ENCODE data around the gene PKP4. TPM values are rescaled to one million over a fixed set of nuclear protein-coding genes. Genes with fewer than 3 reads are reported as not detected.

PKP4 gene
- total and polyA plus RNA-seq, 2 experiments from 2014 or later = 35.7 to 92.3 TPM

DNA sequence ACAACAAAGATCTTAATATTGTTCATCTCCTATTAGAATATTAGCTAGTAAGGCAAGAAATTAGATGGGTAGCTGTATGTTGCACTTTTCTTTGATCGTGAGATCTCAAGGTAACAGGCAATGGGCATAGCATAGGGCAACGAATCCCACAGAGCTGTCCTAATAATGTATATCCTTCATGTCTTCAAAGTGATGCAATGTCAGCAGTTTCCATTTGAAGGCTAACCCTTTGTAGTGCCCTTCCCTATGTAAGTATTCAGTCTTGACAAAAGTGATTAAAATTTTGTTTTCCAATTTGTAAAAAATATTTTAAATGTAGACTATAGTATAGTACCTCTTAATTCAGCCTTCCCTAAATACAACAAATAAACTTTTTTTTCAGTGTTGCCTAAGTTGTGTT is 112.5 kb downstream of the PKP4 start:
- H3K4me1 ChIP-seq (ENCODE audit: insufficient read depth) = peaks cover 8% of the 10 kb centered on the region; the same call in 1 of the 2 replicates
- H3K27ac ChIP-seq (ENCODE audit: low read depth) = no peak overlapping the region
- H4K20me1 ChIP-seq (replicated peaks; ENCODE audit: insufficient read depth) = peaks cover 15% of the 10 kb centered on the region
- no peak overlapping the region for H3K4me3 Mint-ChIP-seq
- H3K9me2 ChIP-seq (ENCODE audit: insufficient read depth) = no peaks in the 10 kb centered on the region
- H3K79me2 ChIP-seq (replicated peaks; ENCODE audit: insufficient read depth) = peaks cover 10% of the 10 kb centered on the region
- no peak overlapping the region for H3K27ac Mint-ChIP-seq
- H3K36me3 Mint-ChIP-seq (ENCODE audit: low read depth) = no peaks in the 10 kb centered on the region; the same call in 2 of the 3 replicates
- no peaks in the 10 kb centered on the region for H3K9me3 Mint-ChIP-seq
- no peaks in the 10 kb centered on the region for H3F3A ChIP-seq (replicated peaks; ENCODE audit: low read depth)
- H3K4me1 Mint-ChIP-seq = peaks cover 14% of the 10 kb centered on the region; the same call in 2 of the 3 replicates
- peaks cover 7% of the 10 kb centered on the region for H3K27me3 Mint-ChIP-seq (ENCODE audit: insufficient read depth, low read depth, poor library complexity)
- TF ChIP-seq EZH2phosphoT487 (IDR thresholded peaks at IDR 0.05; ENCODE audit: unreplicated experiment) (no peak), EZH2 (IDR thresholded peaks at IDR 0.05; ENCODE audit: low read depth, unreplicated experiment) (no peak), JUNB (IDR thresholded peaks at IDR 0.05; ENCODE audit: unreplicated experiment) (no peak), POLR2AphosphoS5 (IDR thresholded peaks at IDR 0.05; ENCODE audit: low read depth) (no peak), ZNF331 (CRISPR knock-in tag; IDR thresholded peaks at IDR 0.05; ENCODE audit: low read depth) (no peak), STAT1 (IDR thresholded peaks at IDR 0.05; ENCODE audit: unreplicated experiment) (no peak), ZNF114 (CRISPR knock-in tag; IDR thresholded peaks at IDR 0.05) (no peak), CTCF (conservative IDR thresholded peaks at IDR 0.05; ENCODE audit: low read depth in 2 of 2) (no peak), NANOG (IDR thresholded peaks at IDR 0.05; ENCODE audit: borderline replicate concordance) (no peak), CREB1 (CRISPR knock-in tag; IDR thresholded peaks at IDR 0.05; ENCODE audit: low read depth) (no peak)
- TF ChIP-seq, protein P1, sequence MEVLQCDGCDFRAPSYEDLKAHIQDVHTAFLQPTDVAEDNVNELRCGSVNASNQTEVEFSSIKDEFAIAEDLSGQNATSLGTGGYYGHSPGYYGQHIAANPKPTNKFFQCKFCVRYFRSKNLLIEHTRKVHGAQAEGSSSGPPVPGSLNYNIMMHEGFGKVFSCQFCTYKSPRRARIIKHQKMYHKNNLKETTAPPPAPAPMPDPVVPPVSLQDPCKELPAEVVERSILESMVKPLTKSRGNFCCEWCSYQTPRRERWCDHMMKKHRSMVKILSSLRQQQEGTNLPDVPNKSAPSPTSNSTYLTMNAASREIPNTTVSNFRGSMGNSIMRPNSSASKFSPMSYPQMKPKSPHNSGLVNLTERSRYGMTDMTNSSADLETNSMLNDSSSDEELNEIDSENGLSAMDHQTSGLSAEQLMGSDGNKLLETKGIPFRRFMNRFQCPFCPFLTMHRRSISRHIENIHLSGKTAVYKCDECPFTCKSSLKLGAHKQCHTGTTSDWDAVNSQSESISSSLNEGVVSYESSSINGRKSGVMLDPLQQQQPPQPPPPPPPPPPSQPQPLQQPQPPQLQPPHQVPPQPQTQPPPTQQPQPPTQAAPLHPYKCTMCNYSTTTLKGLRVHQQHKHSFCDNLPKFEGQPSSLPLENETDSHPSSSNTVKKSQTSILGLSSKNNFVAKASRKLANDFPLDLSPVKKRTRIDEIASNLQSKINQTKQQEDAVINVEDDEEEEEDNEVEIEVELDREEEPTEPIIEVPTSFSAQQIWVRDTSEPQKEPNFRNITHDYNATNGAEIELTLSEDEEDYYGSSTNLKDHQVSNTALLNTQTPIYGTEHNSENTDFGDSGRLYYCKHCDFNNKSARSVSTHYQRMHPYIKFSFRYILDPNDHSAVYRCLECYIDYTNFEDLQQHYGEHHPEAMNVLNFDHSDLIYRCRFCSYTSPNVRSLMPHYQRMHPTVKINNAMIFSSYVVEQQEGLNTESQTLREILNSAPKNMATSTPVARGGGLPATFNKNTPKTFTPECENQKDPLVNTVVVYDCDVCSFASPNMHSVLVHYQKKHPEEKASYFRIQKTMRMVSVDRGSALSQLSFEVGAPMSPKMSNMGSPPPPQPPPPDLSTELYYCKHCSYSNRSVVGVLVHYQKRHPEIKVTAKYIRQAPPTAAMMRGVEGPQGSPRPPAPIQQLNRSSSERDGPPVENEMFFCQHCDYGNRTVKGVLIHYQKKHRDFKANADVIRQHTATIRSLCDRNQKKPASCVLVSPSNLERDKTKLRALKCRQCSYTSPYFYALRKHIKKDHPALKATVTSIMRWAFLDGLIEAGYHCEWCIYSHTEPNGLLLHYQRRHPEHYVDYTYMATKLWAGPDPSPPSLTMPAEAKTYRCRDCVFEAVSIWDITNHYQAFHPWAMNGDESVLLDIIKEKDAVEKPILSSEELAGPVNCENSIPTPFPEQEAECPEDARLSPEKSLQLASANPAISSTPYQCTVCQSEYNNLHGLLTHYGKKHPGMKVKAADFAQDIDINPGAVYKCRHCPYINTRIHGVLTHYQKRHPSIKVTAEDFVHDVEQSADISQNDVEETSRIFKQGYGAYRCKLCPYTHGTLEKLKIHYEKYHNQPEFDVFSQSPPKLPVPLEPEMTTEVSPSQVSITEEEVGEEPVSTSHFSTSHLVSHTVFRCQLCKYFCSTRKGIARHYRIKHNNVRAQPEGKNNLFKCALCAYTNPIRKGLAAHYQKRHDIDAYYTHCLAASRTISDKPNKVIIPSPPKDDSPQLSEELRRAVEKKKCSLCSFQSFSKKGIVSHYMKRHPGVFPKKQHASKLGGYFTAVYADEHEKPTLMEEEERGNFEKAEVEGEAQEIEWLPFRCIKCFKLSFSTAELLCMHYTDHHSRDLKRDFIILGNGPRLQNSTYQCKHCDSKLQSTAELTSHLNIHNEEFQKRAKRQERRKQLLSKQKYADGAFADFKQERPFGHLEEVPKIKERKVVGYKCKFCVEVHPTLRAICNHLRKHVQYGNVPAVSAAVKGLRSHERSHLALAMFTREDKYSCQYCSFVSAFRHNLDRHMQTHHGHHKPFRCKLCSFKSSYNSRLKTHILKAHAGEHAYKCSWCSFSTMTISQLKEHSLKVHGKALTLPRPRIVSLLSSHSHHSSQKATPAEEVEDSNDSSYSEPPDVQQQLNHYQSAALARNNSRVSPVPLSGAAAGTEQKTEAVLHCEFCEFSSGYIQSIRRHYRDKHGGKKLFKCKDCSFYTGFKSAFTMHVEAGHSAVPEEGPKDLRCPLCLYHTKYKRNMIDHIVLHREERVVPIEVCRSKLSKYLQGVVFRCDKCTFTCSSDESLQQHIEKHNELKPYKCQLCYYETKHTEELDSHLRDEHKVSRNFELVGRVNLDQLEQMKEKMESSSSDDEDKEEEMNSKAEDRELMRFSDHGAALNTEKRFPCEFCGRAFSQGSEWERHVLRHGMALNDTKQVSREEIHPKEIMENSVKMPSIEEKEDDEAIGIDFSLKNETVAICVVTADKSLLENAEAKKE (CRISPR knock-in tag; IDR thresholded peaks at IDR 0.05) = no peak
- TF ChIP-seq, protein P2, sequence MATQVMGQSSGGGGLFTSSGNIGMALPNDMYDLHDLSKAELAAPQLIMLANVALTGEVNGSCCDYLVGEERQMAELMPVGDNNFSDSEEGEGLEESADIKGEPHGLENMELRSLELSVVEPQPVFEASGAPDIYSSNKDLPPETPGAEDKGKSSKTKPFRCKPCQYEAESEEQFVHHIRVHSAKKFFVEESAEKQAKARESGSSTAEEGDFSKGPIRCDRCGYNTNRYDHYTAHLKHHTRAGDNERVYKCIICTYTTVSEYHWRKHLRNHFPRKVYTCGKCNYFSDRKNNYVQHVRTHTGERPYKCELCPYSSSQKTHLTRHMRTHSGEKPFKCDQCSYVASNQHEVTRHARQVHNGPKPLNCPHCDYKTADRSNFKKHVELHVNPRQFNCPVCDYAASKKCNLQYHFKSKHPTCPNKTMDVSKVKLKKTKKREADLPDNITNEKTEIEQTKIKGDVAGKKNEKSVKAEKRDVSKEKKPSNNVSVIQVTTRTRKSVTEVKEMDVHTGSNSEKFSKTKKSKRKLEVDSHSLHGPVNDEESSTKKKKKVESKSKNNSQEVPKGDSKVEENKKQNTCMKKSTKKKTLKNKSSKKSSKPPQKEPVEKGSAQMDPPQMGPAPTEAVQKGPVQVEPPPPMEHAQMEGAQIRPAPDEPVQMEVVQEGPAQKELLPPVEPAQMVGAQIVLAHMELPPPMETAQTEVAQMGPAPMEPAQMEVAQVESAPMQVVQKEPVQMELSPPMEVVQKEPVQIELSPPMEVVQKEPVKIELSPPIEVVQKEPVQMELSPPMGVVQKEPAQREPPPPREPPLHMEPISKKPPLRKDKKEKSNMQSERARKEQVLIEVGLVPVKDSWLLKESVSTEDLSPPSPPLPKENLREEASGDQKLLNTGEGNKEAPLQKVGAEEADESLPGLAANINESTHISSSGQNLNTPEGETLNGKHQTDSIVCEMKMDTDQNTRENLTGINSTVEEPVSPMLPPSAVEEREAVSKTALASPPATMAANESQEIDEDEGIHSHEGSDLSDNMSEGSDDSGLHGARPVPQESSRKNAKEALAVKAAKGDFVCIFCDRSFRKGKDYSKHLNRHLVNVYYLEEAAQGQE (IDR thresholded peaks at IDR 0.05; ENCODE audit: unreplicated experiment) = no peak
- TF ChIP-seq, protein P3, sequence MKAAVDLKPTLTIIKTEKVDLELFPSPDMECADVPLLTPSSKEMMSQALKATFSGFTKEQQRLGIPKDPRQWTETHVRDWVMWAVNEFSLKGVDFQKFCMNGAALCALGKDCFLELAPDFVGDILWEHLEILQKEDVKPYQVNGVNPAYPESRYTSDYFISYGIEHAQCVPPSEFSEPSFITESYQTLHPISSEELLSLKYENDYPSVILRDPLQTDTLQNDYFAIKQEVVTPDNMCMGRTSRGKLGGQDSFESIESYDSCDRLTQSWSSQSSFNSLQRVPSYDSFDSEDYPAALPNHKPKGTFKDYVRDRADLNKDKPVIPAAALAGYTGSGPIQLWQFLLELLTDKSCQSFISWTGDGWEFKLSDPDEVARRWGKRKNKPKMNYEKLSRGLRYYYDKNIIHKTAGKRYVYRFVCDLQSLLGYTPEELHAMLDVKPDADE (IDR thresholded peaks at IDR 0.05) = no peak
- no peak overlapping the region for H3K4me3 ChIP-seq
- H3K4me2 ChIP-seq = no peak overlapping the region
- no peak for DNase-seq (ENCODE audit: low spot score)
- H3K36me3 ChIP-seq (ENCODE audit: insufficient read depth) = no peaks in the 10 kb centered on the region
- ATAC-seq = no peak
- H2AFZ ChIP-seq = no peak overlapping the region
- H3K27me3 ChIP-seq (ENCODE audit: insufficient read depth) = no peaks in the 10 kb centered on the region
